WI38 (cell line): ENCODE results near the gene ABI2.

Experiments used
- H3K4me3 ChIP-seq: 2 replicates; pipeline ENCODE4 v1.5.1; 2011; ENCODE audit warnings: low read depth, mild to moderate bottlenecking, control low read depth, low read length
- CTCF ChIP-seq: IDR thresholded peaks from 2 replicates; pipeline ENCODE4 v1.5.1; 2012; ENCODE audit warnings: low read depth, mild to moderate bottlenecking, control low read depth, low read length

ABI2 gene

GRCh38 chr2:203394519-203395227, 66.5 kb downstream of the ABI2 start:
- H3K4me3 ChIP-seq: no peak overlapping the region
- TF ChIP-seq CTCF: no peak

GRCh38 chr2:203395858-203396257, 67.7 kb downstream of the ABI2 start:
- no peak overlapping the region for H3K4me3 ChIP-seq
- no peak for TF ChIP-seq CTCF

- H3K4me3 ChIP-seq: no peak overlapping the region
- no peak for TF ChIP-seq CTCF
Measured at GRCh38 chr2:203396667-203397066, 68.5 kb downstream of the ABI2 start.

- H3K4me3 ChIP-seq: no peak overlapping the region
- TF ChIP-seq CTCF: no peak
Measured at GRCh38 chr2:203399031-203399430, 70.8 kb downstream of the ABI2 start.

GRCh38 chr2:203400805-203401585, 72.8 kb downstream of the ABI2 start:
- TF ChIP-seq CTCF: no peak
- H3K4me3 ChIP-seq: no peak overlapping the region

- no peak for TF ChIP-seq CTCF
- H3K4me3 ChIP-seq: no peak overlapping the region
Measured at GRCh38 chr2:203404996-203405395, 76.8 kb downstream of the ABI2 start.

- no peak for TF ChIP-seq CTCF
- no peak overlapping the region for H3K4me3 ChIP-seq
Measured at GRCh38 chr2:203407496-203407895, 79.3 kb downstream of the ABI2 start.
